Measurements from ENCODE around the gene TRIM40. TPM values are rescaled to one million over a fixed set of nuclear protein-coding genes. Genes with fewer than 3 reads are reported as not detected.

Gene TRIM40
- total and polyA plus RNA-seq, 8 donors, result 0.09 to 0.16 (median 0.14) TPM; not detected in 4

GRCh38 chr6:30152910-30153610, 17.1 kb downstream of the TRIM40 start:
- Histone ChIP-seq H3K4me3 (no peak overlapping the region), H3K36me3 (no peaks in the 10 kb centered on the region), H3K9me3 (no peaks in the 10 kb centered on the region), H3K27me3 (no peaks in the 10 kb centered on the region), H3K27ac (no peak overlapping the region), H3K4me1 (peaks cover 0 to 12% of the 10 kb centered on the region in 2 donors)
- ATAC-seq (no peak), DNase-seq (no peak)
- no peak for TF ChIP-seq CTCF (IDR thresholded peaks at IDR 0.05)
- intact Hi-C loops (cut with DNase I), result no loop called here

- Histone ChIP-seq H3K36me3 (no peaks in the 10 kb centered on the region), H3K9me3 (no peaks in the 10 kb centered on the region), H3K27me3 (no peaks in the 10 kb centered on the region), H3K27ac (no peak overlapping the region), H3K4me3 (no peak overlapping the region), H3K4me1 (peaks cover 0 to 12% of the 10 kb centered on the region in 2 donors)
- no peak for TF ChIP-seq CTCF (IDR thresholded peaks at IDR 0.05)
- ATAC-seq (no peak), DNase-seq (no peak)
- intact Hi-C loops (cut with DNase I), result no loop called here
Measured at GRCh38 chr6:30154061-30154460, 18.1 kb downstream of the TRIM40 start.

- ATAC-seq, result peak; percentile 48
- Histone ChIP-seq H3K27me3 (no peaks in the 10 kb centered on the region), H3K36me3 (no peaks in the 10 kb centered on the region), H3K4me3 (no peak overlapping the region), H3K4me1 (peaks cover 0 to 12% of the 10 kb centered on the region in 2 donors), H3K27ac (no peak overlapping the region), H3K9me3 (no peaks in the 10 kb centered on the region)
- intact Hi-C loops (cut with DNase I), result no loop called here
- no peak for TF ChIP-seq CTCF (IDR thresholded peaks at IDR 0.05)
- no peak for DNase-seq
Measured at GRCh38 chr6:30154709-30155519, 19.0 kb downstream of the TRIM40 start.

GRCh38 chr6:30155520-30156261, 19.8 kb downstream of the TRIM40 start:
- Histone ChIP-seq H3K4me1 (peaks cover 0 to 12% of the 10 kb centered on the region in 2 donors), H3K27me3 (no peaks in the 10 kb centered on the region), H3K36me3 (no peaks in the 10 kb centered on the region), H3K27ac (no peak overlapping the region), H3K4me3 (no peak overlapping the region), H3K9me3 (no peaks in the 10 kb centered on the region)
- ATAC-seq (no peak), DNase-seq (no peak)
- TF ChIP-seq CTCF (IDR thresholded peaks at IDR 0.05), result no peak
- intact Hi-C loops (cut with DNase I), result no loop called here

- peaks cover 0 to 12% of the 10 kb centered on the region in 2 donors for H3K4me1 ChIP-seq
- peak in 1 of 4 donors; percentile 51 for DNase-seq
- no peak overlapping the region for H3K27ac ChIP-seq
Measured at GRCh38 chr6:30156262-30156599, 20.3 kb downstream of the TRIM40 start.

More at GRCh38 chr6:30156262-30156599, 20.3 kb downstream of the TRIM40 start:
- peak; percentile 62 for ATAC-seq
- H3K9me3 ChIP-seq, result no peaks in the 10 kb centered on the region
- no peaks in the 10 kb centered on the region for H3K27me3 ChIP-seq
- no peak overlapping the region for H3K4me3 ChIP-seq
- H3K36me3 ChIP-seq, result no peaks in the 10 kb centered on the region
- intact Hi-C loops (cut with DNase I), result no loop called here
- no peak for TF ChIP-seq CTCF (IDR thresholded peaks at IDR 0.05)
